CD4-positive, CD25-positive, alpha-beta regulatory T cell (primary cell): ENCODE measurements around the gene RAPGEF4. TPM values are rescaled to one million over a fixed set of nuclear protein-coding genes. Genes with fewer than 3 reads are reported as not detected.
A peak's percentile ranks its signal among the peaks of the same experiment; 100 is the strongest.

ENCODE experiments used
- ATAC-seq, 2 donors: fragments of 150-1000 bp; cut with Tn5 transposase; one replicate each; pipeline ENCODE4 v1.10.0; 2021; ENCODE audit warnings: low read depth in 2 of 2, moderate number of reproducible peaks in 2 of 2, moderate library complexity in 1 of 2
- DNase-seq, 3 donors: peaks; one replicate each; pipeline versions ENCODE4 v3.0.0 to v3.0.0-alpha.2; 2012 to 2022; ENCODE audit warnings: mixed read lengths in 1 of 3
- H3K27ac ChIP-seq: one replicate; pipeline ENCODE4 v1.7.0; 2013; ENCODE audit warnings: mild to moderate bottlenecking, low read length; ENCODE audit not compliant: insufficient read depth, poor library complexity, severe bottlenecking
- H3K27me3 ChIP-seq: one replicate; pipeline ENCODE4 v1.7.0; 2013; ENCODE audit warnings: low read length; ENCODE audit not compliant: control insufficient read depth, insufficient read depth
- H3K36me3 ChIP-seq: one replicate; pipeline ENCODE4 v1.7.0; 2013; ENCODE audit warnings: mild to moderate bottlenecking, low read length, moderate library complexity; ENCODE audit not compliant: control insufficient read depth, insufficient read depth
- H3K4me1 ChIP-seq: 2 replicates; pipeline ENCODE4 v1.7.0; 2013; ENCODE audit warnings: mild to moderate bottlenecking, low read length; ENCODE audit not compliant: insufficient read depth, control insufficient read depth, poor library complexity, severe bottlenecking
- H3K4me3 ChIP-seq: one replicate; pipeline ENCODE4 v1.7.0; 2013; ENCODE audit warnings: low read depth, mild to moderate bottlenecking, low read length, moderate library complexity
- H3K9me3 ChIP-seq, 2 experiments: 1 replicate in 1 of 2; 2 replicates in 1 of 2; pipeline ENCODE4 v1.7.0; 2013; ENCODE audit warnings: low read length in 2 of 2, mild to moderate bottlenecking in 1 of 2, moderate library complexity in 1 of 2; ENCODE audit not compliant: control insufficient read depth in 2 of 2
- H3K27ac Mint-ChIP-seq, 3 donors: one replicate each; pipeline ENCODE4 v1.8.0; 2020 to 2022; ENCODE audit warnings: mild to moderate bottlenecking in 3 of 3, mixed read lengths in 3 of 3, moderate library complexity in 2 of 3
- H3K27me3 Mint-ChIP-seq: one replicate; pipeline ENCODE4 v1.8.0; 2022; ENCODE audit warnings: mild to moderate bottlenecking, mixed read lengths
- H3K36me3 Mint-ChIP-seq: one replicate; pipeline ENCODE4 v1.8.0; 2020; ENCODE audit warnings: mixed read lengths
- H3K4me1 Mint-ChIP-seq, 4 donors: one replicate each; pipeline ENCODE4 v1.8.0; 2020 to 2022; ENCODE audit warnings: mixed read lengths in 4 of 4, mild to moderate bottlenecking in 1 of 4
- H3K4me3 Mint-ChIP-seq, 4 donors: one replicate each; pipeline ENCODE4 v1.8.0; 2020 to 2022; ENCODE audit warnings: mild to moderate bottlenecking in 4 of 4, mixed read lengths in 4 of 4, moderate library complexity in 3 of 4
- H3K9me3 Mint-ChIP-seq, 7 donors: one replicate each; pipeline ENCODE4 v1.8.0; 2020 to 2022; ENCODE audit warnings: mixed read lengths in 7 of 7, mild to moderate bottlenecking in 3 of 7, moderate library complexity in 2 of 7
- polyA plus RNA-seq, 4 donors: library from polyadenylated mRNA; unstranded; fragments of 300-500 nt; fragmentation: Illumina TruSeq; gene quantifications; one replicate each; pipeline ENCODE4 v1.2.3, GENCODE V29; 2021
- total RNA-seq: library from RNA; stranded (reverse); gene quantifications from one replicate; pipeline ENCODE4 v1.2.3, GENCODE V29; 2022

RAPGEF4 gene
- total and polyA plus RNA-seq, 5 donors from 2014 or later, result 1.4 TPM; not detected in 4

GRCh38 chr2:172928756-172929155, 193.1 kb downstream of the RAPGEF4 start:
- H3K27me3 Mint-ChIP-seq, result peaks cover 13% of the 10 kb centered on the region

GRCh38 chr2:172929644-172930043, 194.0 kb downstream of the RAPGEF4 start:
- ATAC-seq, result no peak
- no peak overlapping the region for H3K27ac ChIP-seq
- H3K27me3 ChIP-seq, result peaks cover 7% of the 10 kb centered on the region
- Mint-ChIP-seq H3K9me3 (peaks cover 0 to 2% (median 0%) of the 10 kb centered on the region in 7 donors), H3K4me1 (peaks cover 0 to 8% (median 2%) of the 10 kb centered on the region in 4 donors), H3K27me3 (peaks cover 10% of the 10 kb centered on the region), H3K27ac (peak overlapping the region in 1 of 3 donors; percentile 20), H3K36me3 (no peaks in the 10 kb centered on the region), H3K4me3 (no peak overlapping the region)
- no peaks in the 10 kb centered on the region for H3K9me3 ChIP-seq
- no peak overlapping the region for H3K4me3 ChIP-seq
- H3K36me3 ChIP-seq, result no peaks in the 10 kb centered on the region
- DNase-seq, result no peak
- no peaks in the 10 kb centered on the region for H3K4me1 ChIP-seq

More at GRCh38 chr2:172928756-172929155, 193.1 kb downstream of the RAPGEF4 start:
- peaks cover 7% of the 10 kb centered on the region for H3K27me3 ChIP-seq
- Mint-ChIP-seq H3K4me1 (peaks cover 0 to 8% (median 2%) of the 10 kb centered on the region in 4 donors), H3K27ac (no peak overlapping the region), H3K9me3 (peaks cover 0 to 2% (median 0%) of the 10 kb centered on the region in 7 donors), H3K36me3 (no peaks in the 10 kb centered on the region), H3K4me3 (no peak overlapping the region)
- no peak overlapping the region for H3K27ac ChIP-seq
- no peaks in the 10 kb centered on the region for H3K4me1 ChIP-seq
- DNase-seq, result no peak
- ATAC-seq, result no peak
- no peaks in the 10 kb centered on the region for H3K9me3 ChIP-seq
- H3K36me3 ChIP-seq, result no peaks in the 10 kb centered on the region
- no peak overlapping the region for H3K4me3 ChIP-seq

GRCh38 chr2:172930871-172931255, 195.2 kb downstream of the RAPGEF4 start:
- H3K27ac Mint-ChIP-seq, result no peak overlapping the region
- peaks cover 7% of the 10 kb centered on the region for H3K27me3 ChIP-seq
- no peaks in the 10 kb centered on the region for H3K9me3 ChIP-seq
- peaks cover 0 to 2% (median 0%) of the 10 kb centered on the region in 7 donors for H3K9me3 Mint-ChIP-seq
- peaks cover 9% of the 10 kb centered on the region for H3K27me3 Mint-ChIP-seq
- no peaks in the 10 kb centered on the region for H3K36me3 Mint-ChIP-seq
- no peaks in the 10 kb centered on the region for H3K36me3 ChIP-seq
- H3K4me1 ChIP-seq, result no peaks in the 10 kb centered on the region
- no peak overlapping the region for H3K27ac ChIP-seq
- no peak overlapping the region for H3K4me3 ChIP-seq
- peaks cover 0 to 8% (median 2%) of the 10 kb centered on the region in 4 donors for H3K4me1 Mint-ChIP-seq
- DNase-seq (peak in 1 of 3 donors; percentile 4), ATAC-seq (no peak)
- no peak overlapping the region for H3K4me3 Mint-ChIP-seq

DNA sequence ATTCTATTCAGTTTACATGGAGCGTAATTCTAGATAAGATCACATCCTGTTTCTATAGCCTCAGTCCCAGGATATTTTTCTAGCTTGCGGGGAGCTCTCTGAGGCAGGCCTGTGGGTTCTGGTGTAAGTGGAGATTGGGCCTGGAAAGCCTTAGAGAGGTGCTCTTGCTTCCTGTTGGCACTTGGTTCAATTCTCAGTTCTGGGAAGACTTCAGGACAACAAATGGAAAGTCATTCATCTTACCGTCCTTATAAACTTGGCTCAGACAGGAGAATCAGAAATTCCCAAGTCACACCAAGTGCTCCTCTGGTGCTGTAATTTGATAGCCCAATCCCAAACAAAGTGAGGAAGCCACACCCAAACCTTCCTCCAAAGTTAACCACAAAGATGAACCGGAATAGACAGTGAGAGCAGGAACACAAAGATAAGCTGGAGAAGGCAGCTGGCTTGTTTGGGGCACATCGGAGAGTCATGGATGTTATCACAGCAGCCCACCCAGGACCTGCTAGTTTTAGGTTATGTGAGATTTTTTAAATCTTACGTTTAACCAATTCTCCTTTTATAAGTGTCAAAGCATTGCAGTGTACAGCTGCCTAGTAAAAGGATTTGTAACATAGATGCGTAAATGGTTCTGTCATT, 195.7 kb downstream of the RAPGEF4 start:
- Histone ChIP-seq H3K27ac (no peak overlapping the region), H3K4me3 (no peak overlapping the region), H3K27me3 (peaks cover 7% of the 10 kb centered on the region), H3K36me3 (no peaks in the 10 kb centered on the region), H3K4me1 (no peaks in the 10 kb centered on the region), H3K9me3 (no peaks in the 10 kb centered on the region)
- Mint-ChIP-seq H3K27ac (peak overlapping the region in 1 of 3 donors; percentile 23), H3K36me3 (no peaks in the 10 kb centered on the region), H3K27me3 (peaks cover 9% of the 10 kb centered on the region), H3K4me1 (peaks cover 0 to 8% (median 2%) of the 10 kb centered on the region in 4 donors), H3K4me3 (peak overlapping the region in 1 of 4 donors; percentile 20), H3K9me3 (peaks cover 0 to 2% (median 0%) of the 10 kb centered on the region in 7 donors)
- ATAC-seq, result no peak
- DNase-seq, result peak in 1 of 3 donors; percentile 16

DNA sequence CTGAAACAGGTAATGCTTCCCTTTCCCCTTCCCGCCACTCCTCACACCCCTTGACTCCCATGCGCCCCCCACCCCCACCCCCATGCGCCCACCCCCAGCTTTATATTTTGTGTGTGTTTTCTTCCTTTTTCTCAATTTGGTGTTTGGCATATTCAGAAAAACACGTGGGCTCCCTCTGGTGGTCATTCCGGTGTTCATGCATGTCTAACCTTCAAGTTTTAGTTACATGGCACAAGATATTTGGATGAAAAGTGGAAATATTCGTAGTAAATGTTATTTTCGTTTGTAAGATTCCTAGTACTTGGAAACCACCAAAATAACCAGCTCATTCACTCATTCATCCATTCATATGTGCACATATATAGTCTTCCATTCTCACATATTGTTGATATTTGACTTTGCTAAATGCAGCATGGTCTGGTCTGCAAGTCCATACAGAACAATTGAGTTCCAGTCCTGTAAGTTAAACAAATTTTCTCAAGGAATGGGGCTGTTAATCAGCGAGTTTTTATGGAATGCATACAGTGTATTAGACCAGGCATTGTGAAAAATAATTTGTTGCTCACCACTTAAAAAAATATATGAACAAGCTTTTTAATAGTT, 196.4 kb downstream of the RAPGEF4 start:
- Mint-ChIP-seq H3K27ac (no peak overlapping the region), H3K4me1 (peaks cover 0 to 8% (median 2%) of the 10 kb centered on the region in 4 donors), H3K9me3 (peaks cover 0 to 2% (median 0%) of the 10 kb centered on the region in 7 donors), H3K4me3 (no peak overlapping the region), H3K36me3 (no peaks in the 10 kb centered on the region), H3K27me3 (peaks cover 9% of the 10 kb centered on the region)
- H3K9me3 ChIP-seq, result no peaks in the 10 kb centered on the region
- ATAC-seq, result no peak
- peaks cover 7% of the 10 kb centered on the region for H3K27me3 ChIP-seq
- DNase-seq, result peak; percentile 16 to 78 (median 51)
- no peak overlapping the region for H3K4me3 ChIP-seq
- H3K36me3 ChIP-seq, result no peaks in the 10 kb centered on the region
- H3K27ac ChIP-seq, result no peak overlapping the region
- no peaks in the 10 kb centered on the region for H3K4me1 ChIP-seq

GRCh38 chr2:172937884-172938712, 202.5 kb downstream of the RAPGEF4 start:
- Histone ChIP-seq H3K4me3 (no peak overlapping the region), H3K4me1 (no peaks in the 10 kb centered on the region), H3K27me3 (no peaks in the 10 kb centered on the region), H3K9me3 (peaks cover 0 to 2% of the 10 kb centered on the region in 2 experiments), H3K36me3 (no peaks in the 10 kb centered on the region), H3K27ac (no peak overlapping the region)
- Mint-ChIP-seq H3K4me3 (no peak overlapping the region), H3K36me3 (no peaks in the 10 kb centered on the region), H3K4me1 (peaks cover 0 to 5% (median 2%) of the 10 kb centered on the region in 4 donors), H3K27me3 (no peaks in the 10 kb centered on the region), H3K9me3 (peaks cover 0 to 19% (median 3%) of the 10 kb centered on the region in 7 donors), H3K27ac (no peak overlapping the region)
- DNase-seq (no peak), ATAC-seq (no peak)

DNA sequence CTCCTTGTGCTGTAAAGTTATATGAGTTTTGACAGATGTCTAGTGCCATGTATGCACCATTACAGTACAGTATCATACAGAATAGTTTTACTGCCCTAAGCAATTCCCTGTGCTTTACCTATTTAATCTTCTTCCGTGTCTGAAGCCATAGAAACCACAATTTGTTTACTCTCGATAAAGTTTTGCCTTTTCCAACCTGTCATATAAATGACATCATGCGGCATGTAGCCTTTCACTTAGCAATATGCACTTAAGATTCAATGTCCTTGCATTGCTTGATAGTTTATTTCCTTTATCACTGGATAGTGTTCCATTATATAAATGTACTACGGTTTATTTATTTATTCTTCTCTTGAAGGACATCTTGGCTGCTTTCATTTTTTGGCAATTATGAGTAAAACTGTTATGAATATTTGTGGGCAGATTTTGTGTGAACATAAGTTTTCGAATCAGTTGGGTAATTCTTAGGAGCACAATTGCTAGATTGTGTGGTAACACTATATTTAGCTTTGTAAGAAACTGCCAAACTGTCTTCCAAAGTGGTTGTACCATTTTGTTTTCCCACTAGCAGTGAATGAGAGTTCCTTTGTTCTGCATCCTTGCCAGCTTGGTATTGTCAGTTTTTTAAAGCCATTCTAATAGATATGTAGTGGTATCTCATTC, 203.2 kb downstream of the RAPGEF4 start:
- peaks cover 0 to 12% (median 3%) of the 10 kb centered on the region in 4 donors for H3K4me1 Mint-ChIP-seq
- H3K9me3 Mint-ChIP-seq, result peaks cover 0 to 19% (median 3%) of the 10 kb centered on the region in 7 donors
- H3K4me3 Mint-ChIP-seq, result no peak overlapping the region
- no peaks in the 10 kb centered on the region for H3K27me3 Mint-ChIP-seq
- no peak for ATAC-seq
- no peak overlapping the region for H3K4me3 ChIP-seq
- H3K36me3 Mint-ChIP-seq, result no peaks in the 10 kb centered on the region
- H3K36me3 ChIP-seq, result no peaks in the 10 kb centered on the region
- no peak overlapping the region for H3K27ac ChIP-seq
- no peak for DNase-seq
- H3K4me1 ChIP-seq, result no peaks in the 10 kb centered on the region
- H3K9me3 ChIP-seq, result peaks cover 0 to 2% of the 10 kb centered on the region in 2 experiments
- H3K27ac Mint-ChIP-seq, result no peak overlapping the region
- H3K27me3 ChIP-seq, result no peaks in the 10 kb centered on the region
